Measurements from ENCODE around the gene ARID1B. TPM values are rescaled to one million over a fixed set of nuclear protein-coding genes. Genes with fewer than 3 reads are reported as not detected.

ARID1B gene
- total and polyA plus RNA-seq, 10 donors: 17.7 to 223 (median 141) TPM

- 79 to 90% (median 82%) methylated on average over 3 of the region's 3 CpGs for WGBS, 5 donors
- no peaks in the 10 kb centered on the region for H3K36me3 ChIP-seq
- peak overlapping the region in 7 of 8 donors; percentile 39 to 70 (median 63) for H3K27ac ChIP-seq
- peaks cover 0 to 5% (median 0%) of the 10 kb centered on the region in 8 donors for H3K9me3 ChIP-seq
- TF ChIP-seq POLR2AphosphoS5 (IDR thresholded peaks at IDR 0.05): no peak
- no peak for TF ChIP-seq POLR2A (IDR thresholded peaks at IDR 0.05)
- TF ChIP-seq, protein P1, sequence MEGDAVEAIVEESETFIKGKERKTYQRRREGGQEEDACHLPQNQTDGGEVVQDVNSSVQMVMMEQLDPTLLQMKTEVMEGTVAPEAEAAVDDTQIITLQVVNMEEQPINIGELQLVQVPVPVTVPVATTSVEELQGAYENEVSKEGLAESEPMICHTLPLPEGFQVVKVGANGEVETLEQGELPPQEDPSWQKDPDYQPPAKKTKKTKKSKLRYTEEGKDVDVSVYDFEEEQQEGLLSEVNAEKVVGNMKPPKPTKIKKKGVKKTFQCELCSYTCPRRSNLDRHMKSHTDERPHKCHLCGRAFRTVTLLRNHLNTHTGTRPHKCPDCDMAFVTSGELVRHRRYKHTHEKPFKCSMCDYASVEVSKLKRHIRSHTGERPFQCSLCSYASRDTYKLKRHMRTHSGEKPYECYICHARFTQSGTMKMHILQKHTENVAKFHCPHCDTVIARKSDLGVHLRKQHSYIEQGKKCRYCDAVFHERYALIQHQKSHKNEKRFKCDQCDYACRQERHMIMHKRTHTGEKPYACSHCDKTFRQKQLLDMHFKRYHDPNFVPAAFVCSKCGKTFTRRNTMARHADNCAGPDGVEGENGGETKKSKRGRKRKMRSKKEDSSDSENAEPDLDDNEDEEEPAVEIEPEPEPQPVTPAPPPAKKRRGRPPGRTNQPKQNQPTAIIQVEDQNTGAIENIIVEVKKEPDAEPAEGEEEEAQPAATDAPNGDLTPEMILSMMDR (IDR thresholded peaks at IDR 0.05 in 8 of 11, conservative IDR thresholded peaks at IDR 0.05 in 3 of 11): no peak
- H3K27me3 ChIP-seq (replicated peaks in 1 of 7): peaks cover 2 to 62% (median 33%) of the 10 kb centered on the region in 7 donors
- DNase-seq: peak; percentile 19
- intact Hi-C loops (cut with DNase I; ENCODE audit: low total_unique reads): no loop called here
- peaks cover 7 to 39% (median 24%) of the 10 kb centered on the region in 6 donors for H3K4me1 ChIP-seq
- H3K4me3 ChIP-seq: no peak overlapping the region
Observed at GRCh38 chr6:157239148-157239547, 462.0 kb downstream of the ARID1B start.

- no peaks in the 10 kb centered on the region for H3K36me3 ChIP-seq
- no peak overlapping the region for H3K4me3 ChIP-seq
- TF ChIP-seq, protein P1 (IDR thresholded peaks at IDR 0.05 in 8 of 11, conservative IDR thresholded peaks at IDR 0.05 in 3 of 11): no peak
- TF ChIP-seq POLR2AphosphoS5 (IDR thresholded peaks at IDR 0.05): no peak
- TF ChIP-seq POLR2A (IDR thresholded peaks at IDR 0.05): no peak
- H3K9me3 ChIP-seq: peaks cover 0 to 5% (median 0%) of the 10 kb centered on the region in 8 donors
- H3K27me3 ChIP-seq (replicated peaks in 1 of 7): peaks cover 2 to 56% (median 28%) of the 10 kb centered on the region in 7 donors
- H3K4me1 ChIP-seq: peaks cover 7 to 39% (median 24%) of the 10 kb centered on the region in 6 donors
- 85 to 90% (median 87%) methylated on average over 12 of the region's 12 CpGs for WGBS, 5 donors
- H3K27ac ChIP-seq: peak overlapping the region in 7 of 8 donors; percentile 39 to 70 (median 63)
- intact Hi-C loops (cut with DNase I; ENCODE audit: low total_unique reads): no loop called here
- DNase-seq: no peak
Observed at GRCh38 chr6:157239671-157240058, 462.5 kb downstream of the ARID1B start.

GRCh38 chr6:157240059-157240959, 463.1 kb downstream of the ARID1B start:
- 40 to 56% (median 45%) methylated on average over 27 to 28 of the region's 28 CpGs for WGBS, 5 donors
- Histone ChIP-seq H3K27ac (peak overlapping the region in 7 of 8 donors; percentile 39 to 70 (median 63)), H3K4me3 (peak overlapping the region in 5 of 8 donors; percentile 10 to 51 (median 21))

DNA sequence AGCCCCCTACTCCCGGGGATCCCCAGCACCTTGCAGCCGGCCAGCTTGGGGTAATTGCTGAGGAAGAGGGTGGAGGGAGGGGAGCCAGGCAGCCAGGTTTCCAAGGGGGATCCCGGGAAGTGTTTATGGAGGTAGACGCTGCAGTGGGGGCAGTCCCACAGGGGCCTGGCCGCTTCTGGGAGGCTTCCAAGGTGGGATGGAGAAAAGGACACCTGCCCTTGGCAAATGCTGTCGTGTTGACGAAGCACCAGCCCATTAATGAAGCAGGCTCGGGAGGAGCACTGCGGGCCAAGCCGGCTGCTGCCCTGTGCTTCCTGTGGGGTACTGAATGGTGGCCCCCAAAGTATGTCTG, 463.8 kb downstream of the ARID1B start:
- Histone ChIP-seq H3K27me3 (replicated peaks in 1 of 7) (peaks cover 1 to 44% (median 15%) of the 10 kb centered on the region in 7 donors), H3K9me3 (peaks cover 0 to 5% (median 0%) of the 10 kb centered on the region in 8 donors), H3K4me3 (peak overlapping the region in 3 of 8 donors; percentile 10 to 51 (median 27)), H3K27ac (peak overlapping the region in 6 of 8 donors; percentile 39 to 70 (median 64)), H3K4me1 (peaks cover 0 to 27% (median 16%) of the 10 kb centered on the region in 6 donors), H3K36me3 (no peaks in the 10 kb centered on the region)
- TF ChIP-seq, protein P1 (IDR thresholded peaks at IDR 0.05 in 8 of 11, conservative IDR thresholded peaks at IDR 0.05 in 3 of 11): no peak
- TF ChIP-seq POLR2A (IDR thresholded peaks at IDR 0.05) (no peak), POLR2AphosphoS5 (IDR thresholded peaks at IDR 0.05) (no peak)
- intact Hi-C loops (cut with DNase I; ENCODE audit: low total_unique reads): no loop called here
- peak; percentile 63 for DNase-seq
- 78 to 93% (median 89%) methylated on average over 5 to 10 of the region's 10 CpGs for WGBS, 5 donors

More at GRCh38 chr6:157240059-157240959, 463.1 kb downstream of the ARID1B start:
- Histone ChIP-seq H3K36me3 (no peaks in the 10 kb centered on the region), H3K9me3 (peaks cover 0 to 5% (median 0%) of the 10 kb centered on the region in 8 donors), H3K27me3 (replicated peaks in 1 of 7) (peaks cover 2 to 50% (median 22%) of the 10 kb centered on the region in 7 donors), H3K4me1 (peaks cover 3 to 33% (median 20%) of the 10 kb centered on the region in 6 donors)
- DNase-seq: peak; percentile 61
- intact Hi-C loops (cut with DNase I; ENCODE audit: low total_unique reads): no loop called here
- TF ChIP-seq POLR2A (IDR thresholded peaks at IDR 0.05): no peak
- TF ChIP-seq POLR2AphosphoS5 (IDR thresholded peaks at IDR 0.05): peak in 1 of 3 donors; percentile 20
